NCI-H2081 (cell line): Measurements from ENCODE around the gene CLDN15.

Source experiments
- DNase-seq, 2 experiments: peaks; one replicate each; lab custom pipeline; 2025; lab: John Stamatoyannopoulos, UW

CLDN15 gene

GRCh38 chr7:101244375-101245146 is 7.0 kb upstream of the CLDN15 start, which contains the start of gene FIS1:
Gene FIS1, minus strand, starts transcription at chr7:101245081. Its CDS starts 77 bp downstream, at chr7:101245004.
- peak; percentile 92 to 96 for DNase-seq

- DNase-seq = no peak
Measured at GRCh38 chr7:101243646-101244374, 6.2 kb upstream of the CLDN15 start.

GRCh38 chr7:101241443-101242349 is 4.1 kb upstream of the CLDN15 start:
- no peak for DNase-seq

- DNase-seq = no peak
Measured at GRCh38 chr7:101241015-101241363, 3.4 kb upstream of the CLDN15 start.

GRCh38 chr7:101240226-101241014 is 2.8 kb upstream of the CLDN15 start:
- no peak for DNase-seq

- DNase-seq = no peak
Measured at GRCh38 chr7:101239951-101240220, 2.3 kb upstream of the CLDN15 start.

GRCh38 chr7:101239191-101239950 is 1.8 kb upstream of the CLDN15 start:
- no peak for DNase-seq

GRCh38 chr7:101238226-101239182 is 902 bp upstream of the CLDN15 start:
- no peak for DNase-seq

GRCh38 chr7:101236292-101236835 is 1.2 kb downstream of the CLDN15 start:
- DNase-seq = no peak

- no peak for DNase-seq
Measured at GRCh38 chr7:101235522-101235921, 2.1 kb downstream of the CLDN15 start.

GRCh38 chr7:101235050-101235449 is 2.6 kb downstream of the CLDN15 start:
- DNase-seq = no peak

- DNase-seq = no peak
Measured at GRCh38 chr7:101234636-101235035, 3.0 kb downstream of the CLDN15 start.

- DNase-seq = no peak
Measured at GRCh38 chr7:101233907-101234547, 3.6 kb downstream of the CLDN15 start.

GRCh38 chr7:101232141-101232850 is 5.3 kb downstream of the CLDN15 start:
- DNase-seq = peak; percentile 69 to 76

- no peak for DNase-seq
Measured at GRCh38 chr7:101231644-101232043, 6.0 kb downstream of the CLDN15 start.

GRCh38 chr7:101226721-101227120 is 10.9 kb downstream of the CLDN15 start:
- no peak for DNase-seq

GRCh38 chr7:101225650-101226049 is 12.0 kb downstream of the CLDN15 start:
- DNase-seq = no peak

- no peak for DNase-seq
Measured at GRCh38 chr7:101223528-101223927, 14.1 kb downstream of the CLDN15 start.
